Neuronal stem cell (in vitro differentiated cells): Measurements from ENCODE around the gene MAP10.

ENCODE experiments used
- DNase-seq: peaks from one replicate; pipeline ENCODE4 v3.0.0-alpha.2; 2013; ENCODE audit warnings: low spot score
- H2AFZ ChIP-seq: one replicate; pipeline ENCODE4 v1.6.1; 2013; ENCODE audit warnings: mild to moderate bottlenecking, low read length, inconsistent platforms
- H2AK5ac ChIP-seq: 2 replicates; pipeline ENCODE4 v1.6.1; 2013; ENCODE audit warnings: low read depth, mild to moderate bottlenecking, inconsistent platforms, low read length, moderate library complexity, mixed read lengths
- H2BK120ac ChIP-seq: 2 replicates; pipeline ENCODE4 v1.6.1; 2013; ENCODE audit warnings: low read depth, mild to moderate bottlenecking, inconsistent platforms, low read length, moderate library complexity, mixed read lengths
- H2BK12ac ChIP-seq: one replicate; pipeline ENCODE4 v1.6.1; 2013; ENCODE audit warnings: low read length, inconsistent platforms
- H2BK15ac ChIP-seq: 2 replicates; pipeline ENCODE4 v1.6.1; 2013; ENCODE audit warnings: mild to moderate bottlenecking, low read length, inconsistent platforms, mixed read lengths
- H2BK5ac ChIP-seq: one replicate; pipeline ENCODE4 v1.6.1; 2013; ENCODE audit warnings: inconsistent platforms, mild to moderate bottlenecking, low read length, moderate library complexity
- H3K14ac ChIP-seq: one replicate; pipeline ENCODE4 v1.6.1; 2013; ENCODE audit warnings: low read length, inconsistent platforms
- H3K18ac ChIP-seq: 2 replicates; pipeline ENCODE4 v1.6.1; 2013; ENCODE audit warnings: low read length, inconsistent platforms
- H3K23ac ChIP-seq: 2 replicates; pipeline ENCODE4 v1.6.1; 2013; ENCODE audit warnings: low read depth, mild to moderate bottlenecking, mixed read lengths, low read length, inconsistent platforms; ENCODE audit not compliant: poor library complexity
- H3K27ac ChIP-seq: replicated peaks from 3 replicates; pipeline ENCODE4 v1.5.1; 2013; ENCODE audit warnings: low read length, inconsistent platforms
- H3K27me3 ChIP-seq, 3 experiments: 2 replicates each; pipeline ENCODE4 v1.6.1; 2013; ENCODE audit warnings: low read length in 3 of 3, mild to moderate bottlenecking in 2 of 3, inconsistent platforms in 1 of 3, low read depth in 1 of 3, mixed read lengths in 1 of 3, moderate library complexity in 1 of 3; ENCODE audit not compliant: control insufficient read depth in 3 of 3, insufficient read depth in 3 of 3
- H3K36me3 ChIP-seq, 2 donors: replicated peaks in 1 of 2; 2 replicates each; pipeline ENCODE4 v1.6.1; 2013; ENCODE audit warnings: low read length in 2 of 2; ENCODE audit not compliant: control insufficient read depth in 2 of 2, insufficient read depth in 2 of 2
- H3K4ac ChIP-seq: 2 replicates; pipeline ENCODE4 v1.6.1; 2013; ENCODE audit warnings: inconsistent platforms, mild to moderate bottlenecking, low read length, moderate library complexity
- H3K4me1 ChIP-seq, 2 donors: 1 replicate in 1 of 2; 2 replicates in 1 of 2; pipeline ENCODE4 v1.6.1; 2013; ENCODE audit warnings: low read length in 2 of 2, low read depth in 1 of 2; ENCODE audit not compliant: control insufficient read depth in 2 of 2, insufficient read depth in 1 of 2
- H3K4me2 ChIP-seq: one replicate; pipeline ENCODE4 v1.6.1; 2013; ENCODE audit warnings: mild to moderate bottlenecking, low read length, inconsistent platforms; ENCODE audit not compliant: insufficient read depth, poor library complexity, severe bottlenecking
- H3K4me3 ChIP-seq, 2 donors: 2 replicates each; pipeline ENCODE4 v1.5.1; 2013; ENCODE audit warnings: low read length in 2 of 2, mild to moderate bottlenecking in 2 of 2, inconsistent platforms in 1 of 2, moderate library complexity in 1 of 2
- H3K79me1 ChIP-seq: one replicate; pipeline ENCODE4 v1.6.1; 2013; ENCODE audit warnings: low read depth, mild to moderate bottlenecking, inconsistent platforms, low read length, moderate library complexity
- H3K9ac ChIP-seq: one replicate; pipeline ENCODE4 v1.6.1; 2013; ENCODE audit warnings: mild to moderate bottlenecking, low read depth, low read length, inconsistent platforms; ENCODE audit not compliant: poor library complexity
- H3K9me3 ChIP-seq, 2 donors: replicated peaks in 1 of 2; 2 replicates each; pipeline versions ENCODE3 to v1.6.1; 2013; ENCODE audit warnings: low read length in 2 of 2, mild to moderate bottlenecking in 2 of 2, inconsistent platforms in 1 of 2, low read depth in 1 of 2, mixed read lengths in 1 of 2, moderate library complexity in 1 of 2; ENCODE audit not compliant: control insufficient read depth in 2 of 2, insufficient read depth in 1 of 2
- H4K8ac ChIP-seq: one replicate; pipeline ENCODE4 v1.6.1; 2013; ENCODE audit warnings: low read depth, mild to moderate bottlenecking, inconsistent platforms, low read length, moderate library complexity
- H4K91ac ChIP-seq: one replicate; pipeline ENCODE4 v1.6.1; 2013; ENCODE audit warnings: low read length, low read depth, mild to moderate bottlenecking, inconsistent platforms; ENCODE audit not compliant: poor library complexity
- WGBS, 2 donors: extraction: QIAGEN DNeasy Blood & Tissue Kit; methylation state at CpG; one replicate each; pipeline ENCODE4 v1.1.7; 2013; ENCODE audit warnings: missing lambda C conversion rate in 2 of 2, mixed read lengths in 1 of 2; ENCODE audit not compliant: insufficient read length in 2 of 2, insufficient replicate concordance in 1 of 2; ENCODE audit errors: extremely low coverage in 2 of 2; 5-methylcytosine and 5-hydroxymethylcytosine counted together

Gene MAP10

DNA sequence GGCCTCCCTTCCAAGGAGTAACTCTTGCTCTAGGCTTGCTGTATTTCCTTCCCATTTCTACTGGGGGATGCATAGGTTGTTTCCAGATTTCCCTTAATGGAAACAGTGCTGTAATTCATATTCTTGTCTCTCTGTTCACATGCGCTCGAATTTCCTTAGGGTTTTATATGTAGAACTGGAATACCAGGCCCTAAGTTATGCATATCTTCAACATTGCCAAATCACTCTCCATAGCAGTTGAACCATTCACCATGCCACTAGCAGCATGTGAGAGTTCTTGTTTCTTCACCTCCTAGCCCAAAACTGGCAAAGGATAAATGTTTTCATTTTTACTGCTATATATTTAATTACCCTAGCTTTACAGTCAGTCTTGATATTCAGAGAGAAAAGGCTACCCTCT lies 12.8 kb downstream of the MAP10 start:
- no peak overlapping the region for H2BK15ac ChIP-seq
- no peak overlapping the region for H3K18ac ChIP-seq
- H3K27me3 ChIP-seq, result peaks cover 0 to 1% (median 0%) of the 10 kb centered on the region in 3 experiments
- H3K9ac ChIP-seq, result no peak overlapping the region
- H4K8ac ChIP-seq, result no peak overlapping the region
- no peak overlapping the region for H3K27ac ChIP-seq
- H2BK12ac ChIP-seq, result no peak overlapping the region
- no peak overlapping the region for H2BK5ac ChIP-seq
- H3K14ac ChIP-seq, result no peak overlapping the region
- no peak overlapping the region for H3K4me3 ChIP-seq
- no peak overlapping the region for H3K4me2 ChIP-seq
- H3K4me1 ChIP-seq, result no peaks in the 10 kb centered on the region
- H3K23ac ChIP-seq, result no peak overlapping the region
- no CpG with 5 or more reads among the region's 2 CpGs for WGBS, 2 donors
- no peak overlapping the region for H4K91ac ChIP-seq
- H2AFZ ChIP-seq, result no peak overlapping the region
- DNase-seq, result no peak
- H2BK120ac ChIP-seq, result no peak overlapping the region
- H3K36me3 ChIP-seq, result peaks cover 0 to 2% of the 10 kb centered on the region in 2 donors
- no peaks in the 10 kb centered on the region for H3K9me3 ChIP-seq
- no peak overlapping the region for H3K4ac ChIP-seq
- H2AK5ac ChIP-seq, result no peak overlapping the region
- no peaks in the 10 kb centered on the region for H3K79me1 ChIP-seq

DNA sequence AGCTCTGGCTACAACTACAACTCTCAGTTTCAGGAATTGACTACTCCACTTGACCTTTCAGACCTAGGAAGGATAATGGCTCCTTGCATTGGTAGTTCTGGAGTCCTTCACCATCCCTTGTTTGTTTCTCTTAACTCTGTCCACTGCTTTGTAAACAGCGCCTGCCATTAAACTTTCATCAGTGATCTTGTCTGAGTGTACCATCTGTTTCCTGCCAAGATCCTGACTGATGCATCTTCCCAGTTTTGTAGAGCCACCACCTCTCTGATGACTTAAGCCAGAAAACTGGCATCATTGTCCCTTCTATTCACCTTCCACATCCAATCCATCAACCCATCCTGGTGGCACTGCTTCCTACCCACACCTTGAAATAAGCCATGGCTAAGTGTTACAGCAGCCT lies 15.2 kb downstream of the MAP10 start:
- Histone ChIP-seq H2AFZ (no peak overlapping the region), H3K4ac (no peak overlapping the region), H2BK12ac (no peak overlapping the region), H3K9ac (no peak overlapping the region), H3K23ac (no peak overlapping the region), H3K4me3 (no peak overlapping the region), H3K18ac (no peak overlapping the region), H3K79me1 (no peaks in the 10 kb centered on the region), H2BK120ac (no peak overlapping the region), H3K27me3 (peaks cover 0 to 1% (median 0%) of the 10 kb centered on the region in 3 experiments), H4K8ac (no peak overlapping the region), H3K14ac (no peak overlapping the region), H2AK5ac (no peak overlapping the region), H2BK15ac (no peak overlapping the region), H4K91ac (no peak overlapping the region), H3K4me2 (no peak overlapping the region), H3K4me1 (no peaks in the 10 kb centered on the region), H2BK5ac (no peak overlapping the region), H3K9me3 (no peaks in the 10 kb centered on the region), H3K27ac (no peak overlapping the region), H3K36me3 (peaks cover 0 to 1% of the 10 kb centered on the region in 2 donors)
- no peak for DNase-seq
- WGBS, 2 donors, result no CpG with 5 or more reads among the region's 1 CpG

DNA sequence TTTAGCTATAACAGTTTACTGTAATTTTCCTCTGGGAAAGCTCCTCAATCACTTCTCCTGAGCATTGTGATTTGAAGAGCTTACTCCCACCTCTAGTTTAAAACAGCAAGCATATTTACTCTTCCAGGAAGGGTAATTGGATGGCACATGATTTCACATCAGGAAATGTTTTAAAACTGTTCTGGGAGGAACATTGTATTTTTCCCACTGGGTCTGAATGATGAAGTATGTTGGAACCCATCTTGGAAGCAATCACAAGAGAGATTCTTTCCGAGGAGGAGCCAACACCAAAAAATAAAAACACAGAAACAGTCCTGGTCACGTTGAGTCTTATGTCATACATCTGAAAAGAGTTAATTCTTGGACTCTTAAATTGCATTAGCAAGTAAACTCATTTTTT lies 17.3 kb downstream of the MAP10 start:
- no peak overlapping the region for H3K9ac ChIP-seq
- no peak overlapping the region for H3K4me3 ChIP-seq
- WGBS, 2 donors, result no CpG with 5 or more reads among the region's 2 CpGs
- DNase-seq, result no peak
- no peak overlapping the region for H4K91ac ChIP-seq
- H3K14ac ChIP-seq, result no peak overlapping the region
- H2AK5ac ChIP-seq, result no peak overlapping the region
- no peak overlapping the region for H2BK15ac ChIP-seq
- no peak overlapping the region for H3K4me2 ChIP-seq
- no peaks in the 10 kb centered on the region for H3K4me1 ChIP-seq
- no peaks in the 10 kb centered on the region for H3K36me3 ChIP-seq
- H3K79me1 ChIP-seq, result no peaks in the 10 kb centered on the region
- no peaks in the 10 kb centered on the region for H3K27me3 ChIP-seq
- H2AFZ ChIP-seq, result no peak overlapping the region
- H3K27ac ChIP-seq, result no peak overlapping the region
- no peak overlapping the region for H2BK5ac ChIP-seq
- no peak overlapping the region for H3K23ac ChIP-seq
- no peak overlapping the region for H3K18ac ChIP-seq
- peaks cover 0 to 3% of the 10 kb centered on the region in 2 donors for H3K9me3 ChIP-seq
- no peak overlapping the region for H3K4ac ChIP-seq
- no peak overlapping the region for H2BK12ac ChIP-seq
- no peak overlapping the region for H2BK120ac ChIP-seq
- H4K8ac ChIP-seq, result no peak overlapping the region

DNA sequence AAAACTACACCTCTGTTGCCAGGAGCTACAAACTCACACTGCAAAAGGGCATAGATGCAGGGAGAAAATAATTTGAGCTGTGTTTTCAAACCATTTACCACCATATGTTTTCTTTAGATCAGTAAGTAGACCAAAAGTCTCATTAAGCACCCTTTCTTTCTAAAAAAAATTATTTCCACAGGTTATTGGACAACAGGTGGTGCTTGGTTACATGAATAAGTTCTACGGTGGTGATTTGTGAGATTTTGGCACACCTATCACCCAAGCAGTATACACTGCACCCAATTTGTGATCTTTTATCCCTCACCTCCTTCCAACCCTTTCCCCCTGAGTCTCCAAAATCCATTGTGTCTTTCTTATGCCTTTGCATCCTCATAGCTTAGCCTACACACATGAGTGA lies 21.1 kb downstream of the MAP10 start:
- Histone ChIP-seq H3K18ac (no peak overlapping the region), H4K8ac (no peak overlapping the region), H3K27ac (no peak overlapping the region), H3K23ac (no peak overlapping the region), H3K9me3 (peaks cover 0 to 3% of the 10 kb centered on the region in 2 donors), H3K36me3 (no peaks in the 10 kb centered on the region), H3K4me3 (no peak overlapping the region), H2BK120ac (no peak overlapping the region), H3K27me3 (no peaks in the 10 kb centered on the region), H3K9ac (no peak overlapping the region), H3K14ac (no peak overlapping the region), H3K4ac (no peak overlapping the region), H2AK5ac (no peak overlapping the region), H2BK5ac (no peak overlapping the region), H3K4me2 (no peak overlapping the region), H2AFZ (no peak overlapping the region), H3K4me1 (no peaks in the 10 kb centered on the region), H4K91ac (no peak overlapping the region), H2BK12ac (no peak overlapping the region), H2BK15ac (no peak overlapping the region), H3K79me1 (no peaks in the 10 kb centered on the region)
- DNase-seq, result no peak
- no CpG with 5 or more reads among the region's 1 CpG for WGBS, 2 donors
